Hepatocyte (in vitro differentiated cells): ENCODE measurements around the gene ABR.
"Not testable (repeated sequence)": the region's sequence is repeated elsewhere in the genome, so short reads cannot be mapped to it uniquely, and the experiment has no call there.

ENCODE experiments used
- CTCF ChIP-seq: fragments of 200-600 bp; sonication (generic); IDR thresholded peaks from 2 replicates; pipeline ENCODE4 v1.5.1; 2016; ENCODE audit warnings: antibody characterized with exemption, mild to moderate bottlenecking; ENCODE audit not compliant: poor library complexity
- EZH2 ChIP-seq: fragments of 200-600 bp; sonication (generic); IDR thresholded peaks from 2 replicates; pipeline ENCODE4 v1.6.1; 2016; ENCODE audit warnings: antibody characterized with exemption, mild to moderate bottlenecking, borderline replicate concordance
- EZH2phosphoT487 ChIP-seq: fragments of 200-600 bp; sonication (generic); IDR thresholded peaks from one replicate; pipeline ENCODE4 v1.6.1; 2018; ENCODE audit warnings: antibody characterized with exemption, mild to moderate bottlenecking, low read depth, moderate library complexity; ENCODE audit not compliant: unreplicated experiment, severe bottlenecking

GRCh38 chr17:1199271-1199743 lies 19.5 kb upstream of the ABR start:
- not testable (repeated sequence) for TF ChIP-seq CTCF, EZH2, EZH2phosphoT487
